ENCODE data around the gene TIMM23B.
A peak's percentile ranks its signal among the peaks of the same experiment; 100 is the strongest.
"Not testable (repeated sequence)": the region's sequence is repeated elsewhere in the genome, so short reads cannot be mapped to it uniquely, and the experiment has no call there.

Gene TIMM23B, protein sequence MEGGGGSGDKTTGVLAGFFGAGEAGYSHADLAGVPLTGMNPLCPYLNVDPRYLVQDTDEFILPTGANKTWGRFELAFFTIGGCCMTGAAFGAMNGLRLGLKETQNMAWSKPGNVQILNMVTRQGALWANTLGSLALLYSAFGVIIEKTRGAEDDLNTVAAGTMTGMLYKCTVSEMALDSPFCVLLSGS

GRCh38 chr10:49941447-49942338 lies at the start of gene TIMM23B, which contains the start of gene PARG:
Gene TIMM23B (plus strand): TSS chr10:49942053. CDS start chr10:49942195, 142 bp downstream.
Gene PARG (minus strand): TSS chr10:49942027. CDS start chr10:49941725, 302 bp downstream.
- Histone ChIP-seq H3K4me3 (ENCODE audit: low read depth in 1 of 2, low read length in 2 of 2) (peak within 1 kb of the TSS; percentile 86 to 88), H3K9ac (ENCODE audit: low read depth in 1 of 2, low read length in 2 of 2) (peak within 1 kb of the TSS; percentile 70)
- H3K9me3 ChIP-seq (ENCODE audit: control insufficient read depth in 1 of 2, low read length in 2 of 2); H3K27ac ChIP-seq (ENCODE audit: low read depth, low read length); H3K4me1 ChIP-seq (ENCODE audit: control insufficient read depth in 1 of 2, insufficient read depth in 2 of 2, low read length in 2 of 2); H3K36me3 ChIP-seq (ENCODE audit: control insufficient read depth in 1 of 2, insufficient read depth in 2 of 2, low read length in 2 of 2); H3K27me3 ChIP-seq (ENCODE audit: control insufficient read depth in 1 of 2, insufficient read depth in 2 of 2, low read length in 2 of 2): not testable (repeated sequence)

GRCh38 chr10:49899999-49900398 lies 41.9 kb upstream of the TIMM23B start:
- H3K9me3 ChIP-seq (ENCODE audit: control insufficient read depth in 1 of 2, low read length in 2 of 2); H3K9ac ChIP-seq (ENCODE audit: low read depth in 1 of 2, low read length in 2 of 2); H3K27ac ChIP-seq (ENCODE audit: low read depth, low read length); H3K36me3 ChIP-seq (ENCODE audit: control insufficient read depth in 1 of 2, insufficient read depth in 2 of 2, low read length in 2 of 2); H3K4me3 ChIP-seq (ENCODE audit: low read depth in 1 of 2, low read length in 2 of 2); H3K27me3 ChIP-seq (ENCODE audit: control insufficient read depth in 1 of 2, insufficient read depth in 2 of 2, low read length in 2 of 2); H3K4me1 ChIP-seq (ENCODE audit: control insufficient read depth in 1 of 2, insufficient read depth in 2 of 2, low read length in 2 of 2): not testable (repeated sequence)

DNA sequence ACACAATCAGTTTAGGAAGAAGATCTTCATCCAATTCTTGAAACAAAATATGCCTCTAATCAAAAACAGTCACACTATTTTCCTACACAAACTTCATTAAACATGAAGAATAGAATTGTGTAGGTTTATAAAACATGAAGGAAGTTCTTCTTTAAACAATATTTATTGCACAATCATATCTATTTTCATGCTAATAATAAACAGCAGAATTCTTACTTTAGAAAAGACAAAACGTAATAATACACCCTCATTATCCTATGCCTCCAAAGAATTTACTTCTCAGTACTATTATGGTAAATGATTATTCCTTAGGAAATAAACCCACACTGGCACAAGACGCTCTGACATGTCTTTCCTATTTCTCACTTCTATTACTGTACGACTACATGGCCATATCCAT lies 41.4 kb upstream of the TIMM23B start:
- not testable (repeated sequence) for H3K9me3 ChIP-seq (ENCODE audit: control insufficient read depth in 1 of 2, low read length in 2 of 2); H3K4me1 ChIP-seq (ENCODE audit: control insufficient read depth in 1 of 2, insufficient read depth in 2 of 2, low read length in 2 of 2); H3K27me3 ChIP-seq (ENCODE audit: control insufficient read depth in 1 of 2, insufficient read depth in 2 of 2, low read length in 2 of 2); H3K27ac ChIP-seq (ENCODE audit: low read depth, low read length); H3K36me3 ChIP-seq (ENCODE audit: control insufficient read depth in 1 of 2, insufficient read depth in 2 of 2, low read length in 2 of 2); H3K4me3 ChIP-seq (ENCODE audit: low read depth in 1 of 2, low read length in 2 of 2); H3K9ac ChIP-seq (ENCODE audit: low read depth in 1 of 2, low read length in 2 of 2)

DNA sequence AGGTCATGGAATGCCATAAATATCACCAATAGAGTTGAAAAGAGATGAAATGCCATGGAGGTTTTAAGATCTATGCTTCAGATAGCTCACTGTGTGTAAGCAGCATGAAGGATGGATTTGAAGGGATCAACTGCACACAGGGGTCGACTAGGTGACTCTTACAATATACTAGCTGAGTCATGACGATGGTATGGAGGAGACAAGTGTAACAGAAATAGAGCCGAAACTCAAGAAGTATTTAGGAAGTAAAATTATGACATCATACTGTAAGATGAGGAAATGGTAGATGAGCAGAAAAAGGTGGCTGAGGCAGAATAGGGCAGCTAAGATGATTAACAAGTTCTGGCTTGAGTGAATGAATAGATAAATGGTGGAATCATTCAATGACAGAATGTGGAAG lies 38.0 kb upstream of the TIMM23B start:
- not testable (repeated sequence) for H3K27me3 ChIP-seq (ENCODE audit: control insufficient read depth in 1 of 2, insufficient read depth in 2 of 2, low read length in 2 of 2); H3K36me3 ChIP-seq (ENCODE audit: control insufficient read depth in 1 of 2, insufficient read depth in 2 of 2, low read length in 2 of 2); H3K4me3 ChIP-seq (ENCODE audit: low read depth in 1 of 2, low read length in 2 of 2); H3K9me3 ChIP-seq (ENCODE audit: control insufficient read depth in 1 of 2, low read length in 2 of 2); H3K4me1 ChIP-seq (ENCODE audit: control insufficient read depth in 1 of 2, insufficient read depth in 2 of 2, low read length in 2 of 2); H3K9ac ChIP-seq (ENCODE audit: low read depth in 1 of 2, low read length in 2 of 2); H3K27ac ChIP-seq (ENCODE audit: low read depth, low read length)

DNA sequence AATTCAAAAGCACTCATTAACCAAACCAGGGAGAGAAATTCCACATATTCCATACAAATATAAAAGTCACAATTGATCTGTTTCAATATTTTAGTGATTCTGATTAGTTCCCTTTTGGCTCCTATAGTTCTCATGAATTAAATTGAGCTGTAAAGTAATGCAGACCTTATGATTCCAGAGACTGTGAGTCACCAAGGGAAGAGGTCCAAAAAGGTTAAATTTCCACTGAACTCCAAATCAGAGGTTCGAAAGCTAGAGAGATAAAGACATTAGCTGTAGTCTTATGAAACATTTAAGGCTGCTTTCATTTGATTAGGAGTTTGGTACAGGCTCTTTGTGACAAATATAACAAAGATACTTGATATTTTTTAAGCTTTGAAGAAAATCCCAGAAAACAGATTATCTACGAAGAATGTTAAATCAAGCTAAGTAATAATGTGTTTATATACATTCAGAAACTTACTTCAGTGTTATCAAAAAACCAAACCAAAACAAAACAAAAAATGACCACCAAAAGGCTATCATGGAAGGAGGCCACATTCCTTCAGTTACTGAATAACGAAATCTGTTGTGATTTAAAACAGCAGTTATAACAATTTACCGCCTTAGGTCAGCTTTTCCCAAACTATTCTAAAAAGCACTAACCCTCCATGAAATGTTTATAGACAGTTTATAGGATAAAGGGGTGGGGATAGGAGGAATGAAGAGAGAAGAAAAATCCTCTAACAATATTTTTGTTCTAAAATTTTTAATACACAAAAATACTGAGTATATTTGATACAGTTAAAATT lies 33.4 kb upstream of the TIMM23B start:
- H3K36me3 ChIP-seq (ENCODE audit: control insufficient read depth in 1 of 2, insufficient read depth in 2 of 2, low read length in 2 of 2); H3K9ac ChIP-seq (ENCODE audit: low read depth in 1 of 2, low read length in 2 of 2); H3K27ac ChIP-seq (ENCODE audit: low read depth, low read length); H3K4me3 ChIP-seq (ENCODE audit: low read depth in 1 of 2, low read length in 2 of 2); H3K27me3 ChIP-seq (ENCODE audit: control insufficient read depth in 1 of 2, insufficient read depth in 2 of 2, low read length in 2 of 2); H3K4me1 ChIP-seq (ENCODE audit: control insufficient read depth in 1 of 2, insufficient read depth in 2 of 2, low read length in 2 of 2); H3K9me3 ChIP-seq (ENCODE audit: control insufficient read depth in 1 of 2, low read length in 2 of 2): not testable (repeated sequence)

GRCh38 chr10:49910295-49910694 lies 31.6 kb upstream of the TIMM23B start:
- H3K9ac ChIP-seq (ENCODE audit: low read depth in 1 of 2, low read length in 2 of 2); H3K36me3 ChIP-seq (ENCODE audit: control insufficient read depth in 1 of 2, insufficient read depth in 2 of 2, low read length in 2 of 2); H3K27ac ChIP-seq (ENCODE audit: low read depth, low read length); H3K27me3 ChIP-seq (ENCODE audit: control insufficient read depth in 1 of 2, insufficient read depth in 2 of 2, low read length in 2 of 2); H3K9me3 ChIP-seq (ENCODE audit: control insufficient read depth in 1 of 2, low read length in 2 of 2); H3K4me1 ChIP-seq (ENCODE audit: control insufficient read depth in 1 of 2, insufficient read depth in 2 of 2, low read length in 2 of 2); H3K4me3 ChIP-seq (ENCODE audit: low read depth in 1 of 2, low read length in 2 of 2): not testable (repeated sequence)

- not testable (repeated sequence) for H3K36me3 ChIP-seq (ENCODE audit: control insufficient read depth in 1 of 2, insufficient read depth in 2 of 2, low read length in 2 of 2); H3K27me3 ChIP-seq (ENCODE audit: control insufficient read depth in 1 of 2, insufficient read depth in 2 of 2, low read length in 2 of 2); H3K27ac ChIP-seq (ENCODE audit: low read depth, low read length); H3K9ac ChIP-seq (ENCODE audit: low read depth in 1 of 2, low read length in 2 of 2); H3K4me3 ChIP-seq (ENCODE audit: low read depth in 1 of 2, low read length in 2 of 2); H3K4me1 ChIP-seq (ENCODE audit: control insufficient read depth in 1 of 2, insufficient read depth in 2 of 2, low read length in 2 of 2); H3K9me3 ChIP-seq (ENCODE audit: control insufficient read depth in 1 of 2, low read length in 2 of 2)
Observed at GRCh38 chr10:49916451-49916850, 25.4 kb upstream of the TIMM23B start.

- not testable (repeated sequence) for H3K9me3 ChIP-seq (ENCODE audit: control insufficient read depth in 1 of 2, low read length in 2 of 2); H3K4me1 ChIP-seq (ENCODE audit: control insufficient read depth in 1 of 2, insufficient read depth in 2 of 2, low read length in 2 of 2); H3K27ac ChIP-seq (ENCODE audit: low read depth, low read length); H3K9ac ChIP-seq (ENCODE audit: low read depth in 1 of 2, low read length in 2 of 2); H3K27me3 ChIP-seq (ENCODE audit: control insufficient read depth in 1 of 2, insufficient read depth in 2 of 2, low read length in 2 of 2); H3K36me3 ChIP-seq (ENCODE audit: control insufficient read depth in 1 of 2, insufficient read depth in 2 of 2, low read length in 2 of 2); H3K4me3 ChIP-seq (ENCODE audit: low read depth in 1 of 2, low read length in 2 of 2)
Observed at GRCh38 chr10:49917927-49918326, 23.9 kb upstream of the TIMM23B start.

DNA sequence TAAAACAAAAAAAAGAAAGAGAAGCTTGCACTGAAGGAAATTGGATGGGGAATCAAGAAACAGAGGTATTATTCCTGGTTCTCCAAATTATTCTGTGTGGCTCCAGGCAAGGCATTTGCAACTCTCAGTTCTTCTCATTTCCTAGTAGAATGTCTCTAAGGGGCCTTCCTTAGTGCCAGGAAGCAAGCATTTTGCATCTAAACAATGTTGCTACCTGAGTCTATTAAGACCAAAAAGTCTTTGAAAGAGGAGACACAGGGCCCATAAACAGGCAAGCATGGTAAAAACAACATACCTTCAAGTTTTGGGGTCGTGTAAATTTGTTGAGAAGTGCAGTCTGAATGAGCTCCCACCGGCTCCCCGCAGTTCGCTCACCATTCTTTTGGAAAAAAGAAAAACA lies 19.8 kb upstream of the TIMM23B start:
- H3K36me3 ChIP-seq (ENCODE audit: control insufficient read depth in 1 of 2, insufficient read depth in 2 of 2, low read length in 2 of 2); H3K27me3 ChIP-seq (ENCODE audit: control insufficient read depth in 1 of 2, insufficient read depth in 2 of 2, low read length in 2 of 2); H3K27ac ChIP-seq (ENCODE audit: low read depth, low read length); H3K9me3 ChIP-seq (ENCODE audit: control insufficient read depth in 1 of 2, low read length in 2 of 2); H3K9ac ChIP-seq (ENCODE audit: low read depth in 1 of 2, low read length in 2 of 2); H3K4me1 ChIP-seq (ENCODE audit: control insufficient read depth in 1 of 2, insufficient read depth in 2 of 2, low read length in 2 of 2); H3K4me3 ChIP-seq (ENCODE audit: low read depth in 1 of 2, low read length in 2 of 2): not testable (repeated sequence)

GRCh38 chr10:49923572-49923971 lies 18.3 kb upstream of the TIMM23B start:
- H3K9me3 ChIP-seq (ENCODE audit: control insufficient read depth in 1 of 2, low read length in 2 of 2); H3K27me3 ChIP-seq (ENCODE audit: control insufficient read depth in 1 of 2, insufficient read depth in 2 of 2, low read length in 2 of 2); H3K4me1 ChIP-seq (ENCODE audit: control insufficient read depth in 1 of 2, insufficient read depth in 2 of 2, low read length in 2 of 2); H3K27ac ChIP-seq (ENCODE audit: low read depth, low read length); H3K9ac ChIP-seq (ENCODE audit: low read depth in 1 of 2, low read length in 2 of 2); H3K4me3 ChIP-seq (ENCODE audit: low read depth in 1 of 2, low read length in 2 of 2); H3K36me3 ChIP-seq (ENCODE audit: control insufficient read depth in 1 of 2, insufficient read depth in 2 of 2, low read length in 2 of 2): not testable (repeated sequence)
